HCT116 (cell line): ENCODE measurements around the gene HDGF.

Experiments
- EZH2 ChIP-seq: fragments of 200-600 bp; sonication (generic); IDR thresholded peaks from 2 replicates; pipeline ENCODE4 v1.6.1; 2017; ENCODE audit warnings: antibody characterized with exemption, mixed run types
- JUND ChIP-seq: IDR thresholded peaks from 2 replicates; pipeline ENCODE4 v1.6.1; 2012
- POLR2A ChIP-seq: IDR thresholded peaks from 2 replicates; pipeline ENCODE4 v1.7.0; 2011; ENCODE audit warnings: borderline replicate concordance; ENCODE audit not compliant: insufficient read depth, insufficient read length; ENCODE audit errors: extremely low read depth
- POLR2AphosphoS5 ChIP-seq: IDR thresholded peaks from 2 replicates; pipeline ENCODE4 v1.6.1; 2011; ENCODE audit warnings: mild to moderate bottlenecking, low read depth, low read length, moderate library complexity
- SIN3A ChIP-seq: IDR thresholded peaks from 2 replicates; pipeline ENCODE4 v1.6.1; 2012; ENCODE audit warnings: low read depth
- ZNF274 ChIP-seq: fragments of 200-500 bp; sonication (Bioruptor generic); IDR thresholded peaks from 2 replicates; pipeline ENCODE4 v1.6.1; 2014; ENCODE audit warnings: mild to moderate bottlenecking, low read depth, low read length, inconsistent platforms
- TF ChIP-seq, protein P1 (sequence below), 3 experiments: fragments of 200-600 bp in 1 of 3; sonication (generic) in 1 of 3; IDR thresholded peaks in 2 of 3; conservative IDR thresholded peaks in 1 of 3; 2 replicates each; pipeline ENCODE4 v1.5.1; 2012 to 2017; ENCODE audit warnings: low read depth in 2 of 3, low read length in 2 of 3, antibody characterized with exemption in 1 of 3, borderline replicate concordance in 1 of 3, control low read depth in 1 of 3, mild to moderate bottlenecking in 1 of 3, mixed read lengths in 1 of 3, mixed run types in 1 of 3, moderate library complexity in 1 of 3; ENCODE audit not compliant: insufficient read depth in 1 of 3
- TF ChIP-seq, protein P2 (sequence below): IDR thresholded peaks from 2 replicates; pipeline ENCODE4 v1.6.1; 2011; ENCODE audit warnings: mild to moderate bottlenecking, low read length, moderate library complexity; ENCODE audit not compliant: insufficient replicate concordance; ENCODE audit errors: extremely low read depth

DNA sequence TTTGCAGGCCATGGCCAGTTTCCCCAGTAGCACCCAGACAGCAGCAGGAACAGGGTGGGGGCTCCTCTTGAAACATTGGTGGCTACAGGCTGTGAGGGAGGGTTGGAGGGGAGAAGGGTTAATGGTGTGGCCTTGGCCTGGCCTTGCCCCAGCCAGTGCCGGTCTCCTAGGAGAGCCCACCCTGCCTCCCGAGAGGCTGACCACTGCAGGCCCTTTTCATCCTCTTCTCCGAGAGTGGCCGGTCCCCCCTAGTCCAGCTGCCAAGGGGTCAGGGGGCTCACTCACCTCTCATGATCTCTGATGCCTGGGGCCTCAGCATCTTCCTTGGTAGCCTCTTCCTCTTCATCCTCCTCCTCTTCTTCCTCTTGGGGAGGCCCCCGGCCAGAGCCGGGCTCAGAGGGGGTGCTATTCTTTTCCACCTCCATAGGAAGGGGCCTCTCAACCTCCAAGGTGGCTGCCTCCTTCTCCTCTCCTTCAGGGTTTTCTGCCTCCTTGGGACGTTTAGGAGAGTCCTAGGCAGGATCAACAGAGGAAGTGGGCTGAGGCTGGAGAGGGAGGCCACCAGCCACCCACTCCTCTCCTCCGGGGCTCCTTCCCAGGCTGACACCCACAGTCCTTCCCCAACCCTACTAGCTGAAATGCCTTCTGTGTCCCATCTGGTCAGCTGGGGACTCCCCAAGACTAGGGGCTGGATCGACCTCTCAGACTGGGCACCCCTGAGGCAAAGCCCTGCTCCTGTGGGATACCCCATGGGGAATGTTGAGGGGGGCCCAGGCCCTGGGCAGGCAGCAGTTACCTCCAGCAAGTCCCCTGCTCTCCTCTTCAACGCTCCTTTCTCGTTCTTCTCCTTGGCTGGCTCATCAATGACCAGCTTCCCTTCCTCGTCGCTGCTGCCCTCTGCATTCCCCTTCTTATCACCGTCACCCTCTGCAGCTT is 7.8 kb downstream of the HDGF start:
- TF ChIP-seq, protein P1, sequence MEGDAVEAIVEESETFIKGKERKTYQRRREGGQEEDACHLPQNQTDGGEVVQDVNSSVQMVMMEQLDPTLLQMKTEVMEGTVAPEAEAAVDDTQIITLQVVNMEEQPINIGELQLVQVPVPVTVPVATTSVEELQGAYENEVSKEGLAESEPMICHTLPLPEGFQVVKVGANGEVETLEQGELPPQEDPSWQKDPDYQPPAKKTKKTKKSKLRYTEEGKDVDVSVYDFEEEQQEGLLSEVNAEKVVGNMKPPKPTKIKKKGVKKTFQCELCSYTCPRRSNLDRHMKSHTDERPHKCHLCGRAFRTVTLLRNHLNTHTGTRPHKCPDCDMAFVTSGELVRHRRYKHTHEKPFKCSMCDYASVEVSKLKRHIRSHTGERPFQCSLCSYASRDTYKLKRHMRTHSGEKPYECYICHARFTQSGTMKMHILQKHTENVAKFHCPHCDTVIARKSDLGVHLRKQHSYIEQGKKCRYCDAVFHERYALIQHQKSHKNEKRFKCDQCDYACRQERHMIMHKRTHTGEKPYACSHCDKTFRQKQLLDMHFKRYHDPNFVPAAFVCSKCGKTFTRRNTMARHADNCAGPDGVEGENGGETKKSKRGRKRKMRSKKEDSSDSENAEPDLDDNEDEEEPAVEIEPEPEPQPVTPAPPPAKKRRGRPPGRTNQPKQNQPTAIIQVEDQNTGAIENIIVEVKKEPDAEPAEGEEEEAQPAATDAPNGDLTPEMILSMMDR (IDR thresholded peaks at IDR 0.05 in 2 of 3, conservative IDR thresholded peaks at IDR 0.05 in 1 of 3; ENCODE audit: borderline replicate concordance in 1 of 3, insufficient read depth in 1 of 3, low read depth in 2 of 3, low read length in 2 of 3): no peak
- TF ChIP-seq POLR2A (no peak), ZNF274 (no peak), POLR2AphosphoS5 (no peak), JUND (no peak), SIN3A (no peak), EZH2 (no peak)
- TF ChIP-seq, protein P2, sequence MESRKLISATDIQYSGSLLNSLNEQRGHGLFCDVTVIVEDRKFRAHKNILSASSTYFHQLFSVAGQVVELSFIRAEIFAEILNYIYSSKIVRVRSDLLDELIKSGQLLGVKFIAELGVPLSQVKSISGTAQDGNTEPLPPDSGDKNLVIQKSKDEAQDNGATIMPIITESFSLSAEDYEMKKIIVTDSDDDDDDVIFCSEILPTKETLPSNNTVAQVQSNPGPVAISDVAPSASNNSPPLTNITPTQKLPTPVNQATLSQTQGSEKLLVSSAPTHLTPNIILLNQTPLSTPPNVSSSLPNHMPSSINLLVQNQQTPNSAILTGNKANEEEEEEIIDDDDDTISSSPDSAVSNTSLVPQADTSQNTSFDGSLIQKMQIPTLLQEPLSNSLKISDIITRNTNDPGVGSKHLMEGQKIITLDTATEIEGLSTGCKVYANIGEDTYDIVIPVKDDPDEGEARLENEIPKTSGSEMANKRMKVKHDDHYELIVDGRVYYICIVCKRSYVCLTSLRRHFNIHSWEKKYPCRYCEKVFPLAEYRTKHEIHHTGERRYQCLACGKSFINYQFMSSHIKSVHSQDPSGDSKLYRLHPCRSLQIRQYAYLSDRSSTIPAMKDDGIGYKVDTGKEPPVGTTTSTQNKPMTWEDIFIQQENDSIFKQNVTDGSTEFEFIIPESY: no peak
